PC-3 (cell line): Measurements from ENCODE around the gene FAM81A.

Experiments
- CTCF ChIP-seq: fragments of 300-600 bp; sonication (generic); conservative IDR thresholded peaks from 2 replicates; pipeline ENCODE4 v1.5.1; 2017; ENCODE audit warnings: antibody characterized with exemption, low read depth, mild to moderate bottlenecking, low read length
- EZH2phosphoT487 ChIP-seq: fragments of 300-600 bp; sonication (generic); IDR thresholded peaks from 2 replicates; pipeline ENCODE4 v1.6.1; 2018; ENCODE audit warnings: mild to moderate bottlenecking, antibody characterized with exemption, low read length, borderline replicate concordance

DNA sequence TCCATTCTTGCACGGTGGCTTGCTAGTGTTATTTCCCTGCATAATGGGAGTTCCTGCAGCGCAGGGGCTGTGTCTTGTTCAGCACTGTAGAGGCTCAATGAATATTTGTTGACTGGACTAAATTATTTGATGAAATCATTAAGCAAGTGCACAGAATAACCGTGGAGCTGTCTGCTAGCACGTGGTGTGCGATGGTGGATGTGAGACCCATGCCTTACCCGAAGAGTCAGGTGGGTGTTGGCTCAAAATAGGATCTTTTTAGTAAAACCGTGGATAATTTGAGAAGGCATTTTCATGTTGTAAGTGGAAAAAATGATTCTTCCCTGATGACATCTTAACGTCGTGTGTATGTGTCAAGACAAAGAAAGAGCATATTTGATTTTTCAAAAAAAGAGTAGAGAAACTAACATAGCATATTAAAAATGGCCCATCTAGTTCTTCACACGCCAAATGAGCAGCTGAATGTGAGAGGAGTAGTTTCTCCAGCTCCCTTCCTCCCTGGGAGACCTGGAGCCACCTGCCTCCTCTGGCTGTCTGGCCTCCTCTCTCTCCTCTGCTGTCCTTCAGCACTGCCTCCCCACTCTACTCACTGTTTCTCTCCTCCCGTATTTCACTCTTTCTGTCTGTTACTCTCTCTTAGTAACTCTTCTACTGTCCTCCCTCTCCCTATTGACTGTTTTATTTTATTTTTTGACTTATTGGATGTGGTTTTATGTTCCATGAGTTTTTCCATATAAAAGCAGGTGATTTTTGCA lies 6.3 kb downstream of the FAM81A start:
- TF ChIP-seq CTCF (no peak), EZH2phosphoT487 (no peak)
